Measurements from ENCODE around the gene AKAP3.

DNA sequence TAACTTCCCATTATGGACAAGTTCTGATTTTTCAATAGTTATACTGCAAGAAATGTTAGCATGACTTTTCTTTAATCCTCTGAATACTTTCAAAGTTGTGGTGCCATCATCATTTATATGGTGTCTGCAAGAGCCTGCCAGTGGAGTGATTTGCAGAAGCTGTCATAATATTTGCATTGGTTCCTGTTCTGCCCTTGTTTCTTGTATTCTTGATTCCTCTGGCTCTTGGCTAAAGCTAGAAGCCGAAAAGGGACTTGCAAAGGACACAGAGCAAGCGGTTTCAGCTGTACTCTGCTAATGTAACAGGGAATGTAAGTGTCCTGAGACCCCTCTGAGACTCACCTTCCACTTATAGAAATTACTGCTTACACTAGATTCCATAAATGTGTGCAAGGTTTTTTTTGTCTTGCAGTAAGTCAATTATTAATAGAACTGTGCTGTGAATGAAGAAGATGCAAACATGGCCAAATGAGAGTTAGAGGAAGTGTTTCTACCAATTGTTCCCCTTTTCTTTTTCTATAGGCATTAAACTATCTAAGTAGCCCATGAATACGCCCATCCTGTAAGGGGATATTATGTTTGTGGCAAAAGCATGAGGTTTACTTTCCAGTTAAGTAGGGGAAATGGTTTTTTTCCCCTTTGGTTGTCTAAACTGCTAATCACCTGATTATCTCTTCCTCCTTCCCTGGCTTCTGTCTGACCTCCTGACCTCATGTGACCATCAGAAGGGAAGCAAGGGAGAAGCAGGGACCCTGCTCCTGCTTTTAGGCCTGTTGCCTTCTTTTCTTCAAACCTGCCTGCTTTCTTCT is 81.6 kb downstream of the AKAP3 start:
- no peak for TF ChIP-seq EZH2 (IDR thresholded peaks at IDR 0.05; ENCODE audit: low read length)
- TF ChIP-seq, protein P1, sequence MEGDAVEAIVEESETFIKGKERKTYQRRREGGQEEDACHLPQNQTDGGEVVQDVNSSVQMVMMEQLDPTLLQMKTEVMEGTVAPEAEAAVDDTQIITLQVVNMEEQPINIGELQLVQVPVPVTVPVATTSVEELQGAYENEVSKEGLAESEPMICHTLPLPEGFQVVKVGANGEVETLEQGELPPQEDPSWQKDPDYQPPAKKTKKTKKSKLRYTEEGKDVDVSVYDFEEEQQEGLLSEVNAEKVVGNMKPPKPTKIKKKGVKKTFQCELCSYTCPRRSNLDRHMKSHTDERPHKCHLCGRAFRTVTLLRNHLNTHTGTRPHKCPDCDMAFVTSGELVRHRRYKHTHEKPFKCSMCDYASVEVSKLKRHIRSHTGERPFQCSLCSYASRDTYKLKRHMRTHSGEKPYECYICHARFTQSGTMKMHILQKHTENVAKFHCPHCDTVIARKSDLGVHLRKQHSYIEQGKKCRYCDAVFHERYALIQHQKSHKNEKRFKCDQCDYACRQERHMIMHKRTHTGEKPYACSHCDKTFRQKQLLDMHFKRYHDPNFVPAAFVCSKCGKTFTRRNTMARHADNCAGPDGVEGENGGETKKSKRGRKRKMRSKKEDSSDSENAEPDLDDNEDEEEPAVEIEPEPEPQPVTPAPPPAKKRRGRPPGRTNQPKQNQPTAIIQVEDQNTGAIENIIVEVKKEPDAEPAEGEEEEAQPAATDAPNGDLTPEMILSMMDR (optimal IDR thresholded peaks at IDR 0.05 in 1 of 3, IDR thresholded peaks at IDR 0.05 in 1 of 3, conservative IDR thresholded peaks at IDR 0.05 in 1 of 3; ENCODE audit: extremely low read depth in 1 of 3, insufficient read depth in 2 of 3, low read length in 3 of 3), result no peak

Measured in keratinocyte (primary cell).